Activated CD8-positive, alpha-beta memory T cell treated with anti-CD3 and anti-CD28 coated beads, Interleukin-2, amount 50 U/mL, for 48 hours (primary cell): ENCODE measurements around the gene WDR6.
A peak's percentile ranks its signal among the peaks of the same experiment; 100 is the strongest.

Source experiments
- DNase-seq: peaks from one replicate; pipeline ENCODE4 v3.0.0-alpha.2; 2020

The WDR6 gene

GRCh38 chr3:49016414-49017228, 9.4 kb downstream of the WDR6 start:
- no peak for DNase-seq

- no peak for DNase-seq
Measured at GRCh38 chr3:49017229-49017970, 10.2 kb downstream of the WDR6 start.

GRCh38 chr3:49017971-49018706, 10.9 kb downstream of the WDR6 start, which contains the start of gene DALRD3:
Gene DALRD3, minus strand, starts transcription at chr3:49018580. Its CDS starts 16 bp downstream, at chr3:49018564.
- peak; percentile 85 for DNase-seq

- no peak for DNase-seq
Measured at GRCh38 chr3:49018707-49019006, 11.5 kb downstream of the WDR6 start.

- no peak for DNase-seq
Measured at GRCh38 chr3:49019941-49020329, 12.7 kb downstream of the WDR6 start.

- DNase-seq = no peak
Measured at GRCh38 chr3:49020330-49021212, 13.4 kb downstream of the WDR6 start.

- DNase-seq = peak; percentile 99
Measured at GRCh38 chr3:49021213-49021812, 14.1 kb downstream of the WDR6 start.

GRCh38 chr3:49021813-49022687, 14.9 kb downstream of the WDR6 start, which contains the start of gene NDUFAF3:
Gene NDUFAF3, plus strand, starts transcription at chr3:49022121. Its CDS starts 24 bp downstream, at chr3:49022145.
- DNase-seq = peak; percentile 97

- no peak for DNase-seq
Measured at GRCh38 chr3:49022688-49023171, 15.5 kb downstream of the WDR6 start.

- peak; percentile 54 for DNase-seq
Measured at GRCh38 chr3:49023775-49024174, 16.6 kb downstream of the WDR6 start.

GRCh38 chr3:49024449-49024848, 17.3 kb downstream of the WDR6 start:
- peak; percentile 53 for DNase-seq

GRCh38 chr3:49025005-49025792, 18.0 kb downstream of the WDR6 start:
- peak; percentile 57 for DNase-seq

- DNase-seq = peak; percentile 56
Measured at GRCh38 chr3:49025793-49026520, 18.8 kb downstream of the WDR6 start.

GRCh38 chr3:49026536-49026935, 19.3 kb downstream of the WDR6 start:
- DNase-seq = peak; percentile 58

GRCh38 chr3:49027634-49028033, 20.4 kb downstream of the WDR6 start:
- no peak for DNase-seq

- DNase-seq = peak; percentile 63
Measured at GRCh38 chr3:49028298-49028672, 21.1 kb downstream of the WDR6 start.

GRCh38 chr3:49028673-49029562, 21.7 kb downstream of the WDR6 start, which contains the start of gene IMPDH2:
Gene IMPDH2, minus strand, starts transcription at chr3:49029398. Its CDS starts 48 bp downstream, at chr3:49029350.
- peak; percentile 99 for DNase-seq

GRCh38 chr3:49029563-49029884, 22.3 kb downstream of the WDR6 start:
- no peak for DNase-seq
